NCI-H1694 treated with DMSO at 0.1 percent for 48 hours (cell line): Measurements from ENCODE around the gene VDR.
"Not testable (repeated sequence)": the region's sequence is repeated elsewhere in the genome, so short reads cannot be mapped to it uniquely, and the experiment has no call there.

Source experiments
- DNase-seq: peaks from one replicate; lab custom pipeline; 2025; lab: John Stamatoyannopoulos, UW

VDR gene

DNA sequence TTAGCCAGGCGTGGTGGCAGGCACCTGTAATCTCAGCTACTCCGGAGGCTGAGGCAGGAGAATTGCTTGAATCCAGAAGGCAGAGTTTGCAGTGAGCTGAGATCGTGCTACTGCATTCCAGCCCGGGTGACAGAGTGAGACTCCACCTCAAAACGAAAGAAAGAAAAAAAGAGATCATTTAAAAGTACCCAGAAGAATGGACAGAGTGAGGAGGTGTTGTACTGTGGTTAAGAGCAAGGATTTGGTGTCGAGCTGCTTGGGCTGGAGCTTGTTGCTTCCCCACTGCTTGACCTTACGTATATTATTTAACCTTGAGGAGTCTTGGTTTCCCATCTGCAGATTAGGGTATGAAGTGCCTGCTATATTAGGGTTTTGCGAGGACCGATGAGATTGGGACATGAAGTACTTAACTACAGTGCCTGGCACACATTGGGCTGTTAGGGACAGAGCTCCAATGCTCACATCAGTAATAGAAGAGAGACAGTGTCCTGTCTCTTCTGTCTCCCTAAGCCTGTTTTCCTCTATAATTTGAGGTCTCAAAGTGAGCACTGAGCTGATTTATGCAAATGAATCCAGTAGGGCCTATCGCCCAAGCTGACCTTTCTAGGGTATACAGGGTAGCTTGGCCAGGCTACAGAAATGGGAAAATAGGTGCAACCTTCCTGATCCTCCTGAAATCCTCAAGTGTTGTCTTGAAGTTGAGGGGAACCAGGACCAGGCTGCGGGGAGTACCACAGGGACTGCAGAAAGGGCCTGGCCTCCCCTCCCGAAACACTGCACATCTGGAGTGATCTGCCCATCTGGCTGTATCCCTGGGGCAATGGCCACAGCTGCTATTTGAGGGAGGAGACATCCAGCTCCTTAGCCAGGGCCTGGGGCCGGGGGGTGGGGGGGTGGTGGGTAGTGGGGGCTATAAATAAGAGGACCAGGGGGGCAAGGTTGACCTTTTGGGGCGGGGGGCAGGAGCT is 76.5 kb downstream of the VDR start:
- no peak for DNase-seq

- DNase-seq = no peak
Measured at GRCh38 chr12:47825173-47825639, 79.6 kb downstream of the VDR start.

- no peak for DNase-seq
Measured at GRCh38 chr12:47824635-47825034, 80.2 kb downstream of the VDR start.

GRCh38 chr12:47824198-47824597 is 80.6 kb downstream of the VDR start:
- no peak for DNase-seq

DNA sequence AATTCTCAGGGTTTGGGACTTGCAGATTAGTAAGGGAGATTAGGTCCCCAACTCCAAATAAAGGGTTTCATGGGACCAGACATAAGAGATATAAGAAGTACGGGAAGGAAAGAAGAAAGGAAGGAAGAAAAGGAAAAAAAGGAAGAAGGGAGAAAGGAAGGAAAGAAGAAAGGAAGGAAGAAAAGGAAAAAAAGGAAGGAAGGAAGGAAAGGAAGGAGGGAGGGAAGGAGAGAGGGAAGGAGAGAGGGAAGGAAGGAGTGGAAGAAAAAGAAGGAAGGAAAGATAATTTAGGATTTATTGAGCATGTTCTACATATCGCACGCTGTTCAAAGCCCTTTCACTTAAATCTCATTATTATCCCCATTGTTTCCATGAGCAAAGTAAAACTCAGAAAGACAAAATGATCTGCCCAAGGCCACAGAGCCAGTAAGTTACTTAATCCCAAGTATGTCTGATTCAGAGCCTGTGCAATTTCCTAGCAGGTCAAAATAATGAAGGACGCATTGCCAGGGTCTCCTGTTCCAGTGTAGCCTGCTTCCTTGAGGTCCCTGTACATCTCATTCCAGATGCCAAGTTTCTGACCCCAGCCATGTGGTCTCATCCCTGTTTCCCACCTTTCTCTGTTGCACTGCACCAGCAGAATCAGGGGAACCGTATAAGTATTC is 81.2 kb downstream of the VDR start:
- DNase-seq = no peak

DNA sequence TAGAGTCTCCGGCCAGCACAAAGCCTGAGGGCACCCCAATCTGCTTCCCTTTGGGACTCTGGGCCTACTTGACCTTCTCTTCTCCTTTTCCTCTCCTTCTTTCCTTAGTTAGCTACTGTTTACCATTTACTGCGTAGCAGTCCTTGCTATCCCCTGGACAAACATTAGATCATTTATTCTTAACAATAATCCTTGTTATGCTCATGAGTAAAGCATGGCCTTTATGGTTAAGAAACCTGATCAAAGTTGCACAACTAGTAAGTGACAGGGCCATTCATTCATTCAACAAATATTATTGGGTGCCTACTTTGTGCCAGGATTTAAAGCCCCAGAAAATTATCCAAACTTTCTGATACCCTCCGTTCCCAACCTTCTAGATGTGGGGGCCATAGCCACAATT is 81.9 kb downstream of the VDR start:
- DNase-seq = no peak

DNA sequence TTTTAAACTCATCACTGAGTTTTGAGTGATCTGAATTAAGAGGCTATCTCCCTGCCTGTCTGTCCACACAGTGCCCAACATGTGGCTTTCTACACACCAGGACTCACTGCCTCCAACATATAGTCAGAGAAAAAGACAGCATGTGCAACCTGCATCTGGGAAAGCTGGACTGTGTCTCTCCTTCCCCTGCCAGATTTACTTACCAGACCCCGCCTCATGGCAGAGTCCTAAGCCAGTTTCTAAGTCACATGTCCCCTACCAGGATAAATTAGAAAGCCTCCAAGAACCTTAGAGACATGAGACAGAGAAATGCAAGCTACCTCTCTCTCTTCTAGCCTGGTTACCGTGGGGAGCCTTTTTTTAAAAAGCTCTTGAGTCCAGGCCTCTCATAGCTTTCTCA is 82.4 kb downstream of the VDR start:
- DNase-seq = no peak

DNA sequence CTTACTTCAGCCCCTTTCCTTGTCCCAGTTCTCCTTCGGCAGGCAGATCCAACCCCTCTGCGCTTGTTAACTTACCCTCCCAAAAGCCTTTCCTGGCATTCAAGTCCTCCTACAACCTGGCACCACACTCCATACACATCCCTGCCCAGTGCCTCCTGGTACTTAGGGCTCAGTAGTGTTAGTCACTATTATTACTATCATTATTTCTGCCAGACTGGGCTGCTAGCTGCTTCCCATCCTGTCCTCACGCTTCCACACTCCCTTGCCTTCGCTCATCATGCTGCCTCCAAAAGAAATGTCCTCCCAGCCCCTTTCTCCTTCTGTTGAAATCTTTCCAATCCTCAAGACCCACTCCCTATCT is 83.5 kb downstream of the VDR start:
- no peak for DNase-seq

DNA sequence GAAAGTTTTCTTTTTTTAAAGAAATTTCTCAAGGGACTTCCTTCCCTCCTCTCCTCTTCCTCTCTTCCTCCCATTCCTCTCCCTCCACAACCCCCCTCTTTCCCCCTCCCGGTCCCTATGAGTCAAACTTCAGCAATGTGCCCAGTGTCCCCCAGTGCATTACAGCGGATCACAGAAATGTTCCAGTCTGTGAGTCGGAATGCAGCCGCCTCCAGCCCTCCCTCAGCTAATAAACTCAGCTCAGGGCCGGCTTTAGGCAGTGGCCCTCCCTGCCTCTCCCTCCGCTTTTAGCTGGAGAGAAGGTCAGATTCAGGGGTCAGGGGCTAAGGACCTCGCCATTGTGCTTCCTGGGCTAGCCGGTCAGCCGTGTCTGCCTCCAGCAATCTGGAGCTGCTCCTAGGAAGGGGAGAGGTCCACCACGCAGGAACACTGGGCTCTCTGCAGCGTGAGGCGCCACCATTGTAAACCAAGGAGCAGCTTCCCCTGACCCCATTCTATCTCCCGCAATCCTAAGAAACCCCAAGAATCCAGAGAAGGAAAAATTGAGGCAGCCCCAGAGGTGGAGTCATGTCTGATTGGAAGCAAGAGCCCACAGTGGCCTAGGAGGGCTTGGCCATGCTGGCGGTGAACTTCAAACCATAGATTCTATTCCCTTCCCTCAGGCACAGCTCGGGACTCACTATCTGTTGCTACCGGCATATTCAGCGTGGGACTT is 84.0 kb downstream of the VDR start:
- DNase-seq = no peak

DNA sequence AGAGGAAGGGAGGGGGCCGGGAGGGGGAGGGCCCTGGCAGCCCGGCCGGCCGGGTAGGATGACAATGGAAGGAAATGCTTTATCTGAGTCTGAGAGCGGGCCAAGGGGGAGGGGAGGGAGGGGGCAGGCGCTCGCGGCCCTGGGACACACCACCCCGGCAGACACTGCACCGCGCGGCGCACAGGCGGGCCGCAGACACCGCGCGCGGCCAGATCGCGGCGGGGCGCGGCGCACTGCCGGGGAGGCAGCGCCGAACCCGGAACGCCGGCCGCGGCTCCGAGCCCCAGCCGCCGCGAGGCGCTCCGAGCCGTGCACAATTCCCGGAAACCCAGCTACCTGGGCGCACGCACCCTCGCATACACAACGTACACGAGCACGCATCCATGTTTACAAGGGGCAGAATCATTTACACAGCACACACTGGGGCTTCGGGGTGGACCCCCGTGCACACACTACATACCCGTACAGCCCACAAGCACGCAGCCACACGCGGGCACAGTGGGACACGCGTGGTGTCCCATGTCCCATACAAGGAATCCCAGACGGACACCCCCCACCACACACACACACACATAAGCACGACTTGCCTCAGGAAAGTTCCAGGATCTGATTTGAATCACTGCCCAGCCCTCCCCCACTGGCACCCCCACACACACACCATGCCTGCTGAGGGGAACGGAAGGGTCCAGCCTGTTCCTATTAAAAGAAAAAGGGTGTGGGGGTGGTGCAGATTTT is 84.7 kb downstream of the VDR start, which contains the start of gene HDAC7:
HDAC7 (minus strand) TSS at position 8 of the 735 bp plus-strand sequence. CDS start 118 bp downstream, outside the sequence.
- peak; percentile 33 for DNase-seq

DNA sequence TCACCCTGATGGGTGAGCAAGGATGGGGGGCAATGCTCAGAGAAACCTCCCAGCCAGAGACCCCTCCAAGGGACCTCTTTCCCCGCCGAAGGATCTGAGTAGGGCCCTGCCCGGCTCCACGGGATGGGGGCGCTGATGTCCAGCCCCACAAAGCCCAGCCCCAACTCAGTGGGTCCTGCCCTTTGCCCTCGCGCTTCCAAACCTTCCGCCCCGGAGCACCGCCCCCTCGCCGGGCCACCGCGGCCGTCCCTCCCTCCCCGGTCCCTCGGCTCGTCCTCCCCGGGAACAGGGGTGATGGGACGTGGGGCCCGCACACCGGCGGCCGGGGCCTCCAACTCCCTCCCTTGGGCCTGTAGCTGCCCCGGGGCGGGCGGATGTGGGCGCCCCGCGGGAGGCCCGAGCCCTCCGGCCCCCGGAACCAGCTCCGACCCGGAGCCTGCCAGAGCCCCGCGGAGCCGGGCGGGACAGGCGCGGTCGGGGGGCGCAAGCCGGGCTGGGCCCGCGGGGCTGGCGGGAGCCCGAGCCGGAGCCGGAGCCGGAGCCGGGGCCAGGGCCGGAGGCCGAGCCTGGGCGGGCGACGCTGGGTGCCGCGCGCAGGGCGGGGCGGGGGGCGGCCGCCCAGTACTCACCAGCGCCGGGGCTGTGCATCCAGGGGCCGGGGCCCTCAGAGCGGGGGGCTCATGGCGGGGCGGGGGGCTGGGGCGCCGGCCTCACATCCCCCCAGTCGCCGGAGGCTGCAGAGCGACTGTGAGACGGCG is 85.5 kb downstream of the VDR start:
- no peak for DNase-seq

GRCh38 chr12:47818467-47819137 is 86.2 kb downstream of the VDR start:
- DNase-seq = no peak

GRCh38 chr12:47818007-47818376 is 86.8 kb downstream of the VDR start:
- no peak for DNase-seq

- DNase-seq = no peak
Measured at GRCh38 chr12:47817272-47818006, 87.4 kb downstream of the VDR start.

- no peak for DNase-seq
Measured at GRCh38 chr12:47816403-47817271, 88.2 kb downstream of the VDR start.

DNA sequence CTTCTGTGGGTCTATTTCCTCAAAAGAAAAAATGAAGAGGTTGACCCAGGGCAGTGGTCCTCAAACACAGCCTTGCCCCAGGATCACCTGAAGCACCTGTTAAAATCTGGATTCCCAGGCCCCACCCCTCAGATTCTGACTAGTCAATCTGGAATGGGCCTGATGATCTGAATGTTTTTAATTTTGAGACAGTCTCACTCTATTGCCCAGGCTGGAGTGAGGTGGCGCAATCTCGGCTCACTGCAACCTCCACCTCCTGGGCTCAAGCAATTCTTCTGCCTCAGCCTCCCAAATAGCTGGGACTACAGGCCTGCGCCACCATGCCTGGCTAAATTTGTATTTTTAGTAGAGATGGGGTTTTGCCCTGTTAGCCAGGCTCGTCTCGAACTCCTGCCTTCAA is 89.3 kb downstream of the VDR start:
- not testable (repeated sequence) for DNase-seq

DNA sequence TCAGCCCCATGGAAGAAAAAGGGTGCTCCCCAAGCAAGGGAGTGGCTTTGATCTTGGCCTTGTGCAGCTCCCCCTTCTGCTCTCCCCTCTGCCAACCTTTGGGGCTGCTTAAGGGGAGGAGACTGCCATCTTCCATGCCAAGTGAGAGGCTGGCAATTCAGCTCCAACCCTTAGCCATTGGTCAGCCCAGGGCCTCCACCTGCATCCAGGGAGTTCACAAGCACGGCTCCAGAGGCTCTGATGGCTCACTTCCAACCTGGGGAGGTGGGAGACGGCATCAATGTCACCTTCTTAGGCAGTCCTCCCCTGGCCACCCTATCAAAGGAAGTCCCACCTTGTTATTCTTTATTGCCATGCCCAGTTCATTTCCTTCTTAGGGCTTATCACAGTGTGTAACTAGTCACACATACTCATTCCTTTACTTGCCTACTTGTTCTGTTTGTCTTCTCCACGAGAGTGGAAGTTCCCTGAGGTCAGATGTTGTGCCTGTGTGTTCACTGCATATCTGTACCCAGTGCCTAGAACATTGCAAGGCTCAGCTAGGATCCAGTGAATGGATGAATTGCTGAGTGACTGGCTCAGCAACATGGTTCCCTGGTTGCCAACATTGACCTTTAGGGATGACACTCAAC is 90.1 kb downstream of the VDR start:
- DNase-seq = no peak

- no peak for DNase-seq
Measured at GRCh38 chr12:47813511-47814196, 91.1 kb downstream of the VDR start.
